ENCODE data around the gene RPS21. TPM values are rescaled to one million over a fixed set of nuclear protein-coding genes. Genes with fewer than 3 reads are reported as not detected.

RPS21 gene
- total and polyA plus RNA-seq, 12 donors, result 438 to 4,794 (median 1,602) TPM

DNA sequence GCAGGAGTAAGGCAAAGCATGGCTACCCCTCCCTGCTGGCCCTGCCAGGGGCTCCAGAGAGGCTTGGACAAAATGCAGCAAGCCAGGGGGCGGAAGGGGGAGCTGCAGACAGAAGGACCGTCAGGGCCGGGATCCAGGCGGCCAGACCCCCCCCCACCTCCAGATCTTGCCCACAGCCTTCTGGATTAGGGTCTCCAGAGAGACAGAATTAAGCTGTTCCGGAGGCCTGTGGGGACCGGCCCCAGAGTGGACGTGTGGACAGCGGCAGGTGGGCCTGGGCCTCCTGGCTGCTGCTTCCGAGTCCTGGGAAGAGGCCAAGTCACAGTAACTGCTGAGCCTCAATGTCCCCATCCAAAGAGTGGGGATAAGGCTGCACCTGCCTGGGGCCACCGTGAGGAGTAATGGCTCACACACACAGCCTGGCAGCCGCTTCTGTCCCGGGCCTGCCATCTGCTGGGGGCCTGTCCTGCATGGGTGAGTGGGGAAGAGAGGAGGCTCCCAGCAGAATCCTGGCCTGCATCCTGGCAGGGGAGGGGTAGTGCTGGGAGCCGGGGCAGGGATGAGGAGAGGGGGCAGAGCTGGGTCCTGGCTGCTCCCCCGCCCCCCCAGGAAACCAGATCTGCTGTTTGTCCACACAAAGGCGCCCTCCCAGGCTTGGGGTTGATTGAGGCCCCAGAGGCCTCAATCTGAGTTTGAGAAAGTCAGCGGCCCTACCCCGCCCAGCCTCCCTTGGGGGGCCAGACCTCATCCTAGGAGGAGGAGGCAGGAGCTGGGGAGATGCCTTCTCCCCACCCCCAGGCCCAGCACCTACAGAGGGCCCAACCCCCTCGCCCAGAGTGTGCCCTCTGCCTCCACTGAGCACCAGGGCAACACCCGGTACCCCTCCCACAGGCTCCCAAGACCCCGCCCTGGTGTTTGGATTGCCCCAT, 23.6 kb upstream of the RPS21 start:
- H3K36me3 ChIP-seq (replicated peaks in 1 of 2), result peaks cover 0 to 4% of the 10 kb centered on the region in 2 donors
- H3K9me3 ChIP-seq (replicated peaks in 1 of 3), result no peaks in the 10 kb centered on the region
- intact Hi-C loops (cut with DNase I), result no loop called here
- DNase-seq, result peak in 4 of 7 donors; percentile 8 to 27 (median 18)
- H3K27me3 ChIP-seq, result no peaks in the 10 kb centered on the region
- H3K27ac ChIP-seq, result peak overlapping the region in 1 of 5 donors; percentile 92
- no peak overlapping the region for H3K4me3 ChIP-seq
- H3K4me1 ChIP-seq (replicated peaks in 1 of 2), result peaks cover 46 to 48% of the 10 kb centered on the region in 2 donors
- TF ChIP-seq, protein P1, sequence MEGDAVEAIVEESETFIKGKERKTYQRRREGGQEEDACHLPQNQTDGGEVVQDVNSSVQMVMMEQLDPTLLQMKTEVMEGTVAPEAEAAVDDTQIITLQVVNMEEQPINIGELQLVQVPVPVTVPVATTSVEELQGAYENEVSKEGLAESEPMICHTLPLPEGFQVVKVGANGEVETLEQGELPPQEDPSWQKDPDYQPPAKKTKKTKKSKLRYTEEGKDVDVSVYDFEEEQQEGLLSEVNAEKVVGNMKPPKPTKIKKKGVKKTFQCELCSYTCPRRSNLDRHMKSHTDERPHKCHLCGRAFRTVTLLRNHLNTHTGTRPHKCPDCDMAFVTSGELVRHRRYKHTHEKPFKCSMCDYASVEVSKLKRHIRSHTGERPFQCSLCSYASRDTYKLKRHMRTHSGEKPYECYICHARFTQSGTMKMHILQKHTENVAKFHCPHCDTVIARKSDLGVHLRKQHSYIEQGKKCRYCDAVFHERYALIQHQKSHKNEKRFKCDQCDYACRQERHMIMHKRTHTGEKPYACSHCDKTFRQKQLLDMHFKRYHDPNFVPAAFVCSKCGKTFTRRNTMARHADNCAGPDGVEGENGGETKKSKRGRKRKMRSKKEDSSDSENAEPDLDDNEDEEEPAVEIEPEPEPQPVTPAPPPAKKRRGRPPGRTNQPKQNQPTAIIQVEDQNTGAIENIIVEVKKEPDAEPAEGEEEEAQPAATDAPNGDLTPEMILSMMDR (IDR thresholded peaks at IDR 0.05), result no peak
- no peak for TF ChIP-seq POLR2A (IDR thresholded peaks at IDR 0.05)
- 77 to 82% (median 79%) methylated on average over 12 to 20 of the region's 20 CpGs for WGBS, 4 donors

DNA sequence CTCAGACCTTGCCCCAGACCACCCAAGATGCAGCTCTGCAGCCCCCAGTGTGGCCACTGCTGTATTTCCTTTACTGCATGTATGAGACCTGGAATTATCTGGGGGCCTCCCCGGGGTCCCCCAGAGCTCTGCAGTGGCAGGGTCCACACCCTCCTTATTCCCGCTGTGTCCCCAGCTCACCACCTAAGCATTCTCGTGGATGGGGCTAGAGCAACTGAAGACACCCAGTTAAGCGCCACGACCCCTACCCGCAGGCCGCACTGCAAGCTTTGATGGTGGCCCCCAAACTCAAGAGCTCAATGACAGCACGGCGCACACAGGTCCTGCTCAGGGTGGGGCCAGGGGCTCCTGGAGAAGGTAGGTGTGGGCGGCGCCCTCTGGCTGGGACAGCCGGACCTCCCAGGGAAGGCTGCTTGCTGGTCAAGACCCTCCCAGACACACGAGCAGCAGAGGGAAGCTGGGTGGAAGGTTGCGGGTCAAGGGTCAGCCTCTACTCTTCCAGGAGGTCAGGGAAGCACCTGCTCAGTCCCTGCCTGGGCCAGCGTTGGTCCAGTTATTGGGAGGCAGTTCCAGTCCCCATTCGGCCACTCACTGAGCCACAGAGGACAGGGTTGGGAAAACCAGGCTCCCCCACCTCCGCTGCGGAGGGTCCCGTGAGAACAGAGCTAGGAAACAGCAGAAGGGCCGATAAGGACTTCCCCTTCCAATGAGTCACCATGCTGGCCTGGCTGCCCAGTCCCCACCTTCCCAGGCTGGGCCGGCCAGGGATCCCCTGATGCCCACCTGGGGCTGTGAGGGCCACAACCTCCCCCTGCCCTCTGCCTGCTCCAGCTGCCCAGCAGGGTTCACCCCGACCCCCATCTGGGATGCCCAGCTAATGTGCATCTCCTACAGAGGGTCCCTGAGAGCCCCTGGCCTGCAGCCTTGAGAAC, 22.7 kb upstream of the RPS21 start:
- intact Hi-C loops (cut with DNase I), result no loop called here
- TF ChIP-seq, protein P1 (IDR thresholded peaks at IDR 0.05), result no peak
- TF ChIP-seq POLR2A (IDR thresholded peaks at IDR 0.05), result no peak
- H3K4me1 ChIP-seq (replicated peaks in 1 of 2), result peaks cover 46 to 48% of the 10 kb centered on the region in 2 donors
- H3K27ac ChIP-seq, result peak overlapping the region in 4 of 5 donors; percentile 81 to 94 (median 91)
- H3K4me3 ChIP-seq, result peak overlapping the region in 1 of 4 donors; percentile 99
- 64 to 70% (median 66%) methylated on average over 19 to 22 of the region's 22 CpGs for WGBS, 4 donors
- H3K36me3 ChIP-seq (replicated peaks in 1 of 2), result peaks cover 0 to 4% of the 10 kb centered on the region in 2 donors
- peak in 5 of 7 donors; percentile 38 to 75 (median 66) for DNase-seq
- no peaks in the 10 kb centered on the region for H3K27me3 ChIP-seq
- H3K9me3 ChIP-seq (replicated peaks in 1 of 3), result no peaks in the 10 kb centered on the region

DNA sequence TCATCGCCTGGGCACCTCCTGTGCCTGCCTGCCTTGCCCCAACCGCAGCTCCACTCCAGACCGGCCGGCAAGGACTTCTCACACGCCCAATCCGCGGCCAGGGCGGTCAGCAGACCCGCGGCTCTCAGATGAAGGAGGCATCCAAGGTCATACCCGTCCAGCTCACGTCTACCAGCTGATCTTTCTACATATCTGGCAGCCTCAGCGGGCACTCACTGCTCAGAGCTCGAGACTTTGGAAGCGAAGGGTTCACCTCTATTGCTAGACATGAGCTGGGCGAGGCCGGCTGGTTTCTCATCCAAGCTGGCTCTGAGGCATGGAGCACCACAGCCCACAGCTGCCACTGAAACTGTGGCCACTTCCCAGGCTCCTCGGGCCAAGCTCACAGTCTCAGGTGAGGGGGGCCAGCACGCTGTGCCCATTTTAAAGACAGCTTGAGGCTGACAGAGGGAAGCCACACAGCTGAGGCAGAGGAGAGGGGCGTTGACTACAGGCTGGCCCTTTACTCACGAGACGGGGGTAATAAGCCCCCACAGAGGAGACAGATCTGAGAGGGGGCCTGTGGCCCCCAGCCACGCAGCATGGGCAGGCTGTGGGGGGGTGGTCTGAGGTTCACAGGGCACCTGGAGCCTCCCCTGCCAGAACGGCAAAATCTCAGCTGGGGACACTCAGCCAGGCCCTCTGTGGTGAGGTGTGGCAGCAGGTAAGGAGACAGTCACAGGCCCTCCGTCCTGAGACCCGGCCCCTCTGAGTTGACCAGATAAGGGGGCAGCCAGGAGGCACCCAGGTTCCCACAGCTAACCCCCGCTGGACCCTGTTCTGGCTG, 21.8 kb upstream of the RPS21 start:
- H3K27ac ChIP-seq, result peak overlapping the region; percentile 80 to 94 (median 90)
- H3K4me1 ChIP-seq (replicated peaks in 1 of 2), result peaks cover 55 to 56% of the 10 kb centered on the region in 2 donors
- peak overlapping the region in 1 of 4 donors; percentile 99 for H3K4me3 ChIP-seq
- WGBS, 4 donors, result 47 to 61% (median 49%) methylated on average over 10 to 27 of the region's 27 CpGs
- intact Hi-C loops (cut with DNase I), result loop anchor here in 1 of 2 donors (5.0 kb wide), 1 partner anchor 63 kb away; the partner anchor contains the start of gene ADRM1
- H3K27me3 ChIP-seq, result no peaks in the 10 kb centered on the region
- TF ChIP-seq, protein P1 (IDR thresholded peaks at IDR 0.05), result no peak
- TF ChIP-seq POLR2A (IDR thresholded peaks at IDR 0.05), result peak; percentile 25 to 95
- peaks cover 0 to 4% of the 10 kb centered on the region in 2 donors for H3K36me3 ChIP-seq (replicated peaks in 1 of 2)
- H3K9me3 ChIP-seq (replicated peaks in 1 of 3), result no peaks in the 10 kb centered on the region
- DNase-seq, result peak; percentile 80 to 96 (median 94)

Data from adrenal gland (tissue), 12 donors.